ELR (cell line): Measurements from ENCODE around the gene WBP2.
"Not testable (repeated sequence)": the region's sequence is repeated elsewhere in the genome, so short reads cannot be mapped to it uniquely, and the experiment has no call there.

ENCODE experiments used
- DNase-seq: peaks from one replicate; pipeline ENCODE4 v3.0.0-alpha.2; 2015; ENCODE audit warnings: low read depth

The WBP2 gene

GRCh38 chr17:75868730-75869281 is 13.7 kb upstream of the WBP2 start:
- DNase-seq: not testable (repeated sequence)

GRCh38 chr17:75865404-75866188 is 10.5 kb upstream of the WBP2 start:
- DNase-seq: not testable (repeated sequence)

- not testable (repeated sequence) for DNase-seq
These were observed 9.8 kb upstream of the WBP2 start for GRCh38 chr17:75864887-75865286.

- peak; percentile 86 for DNase-seq
These were observed 9.3 kb upstream of the WBP2 start for GRCh38 chr17:75864448-75864871.

- no peak for DNase-seq
These were observed 6.8 kb upstream of the WBP2 start for GRCh38 chr17:75861927-75862317.

- DNase-seq: not testable (repeated sequence)
These were observed 4.2 kb upstream of the WBP2 start for GRCh38 chr17:75859358-75859757.

- peak; percentile 71 for DNase-seq
These were observed 1.1 kb upstream of the WBP2 start for GRCh38 chr17:75856062-75856756.

- DNase-seq: no peak
These were observed 240 bp downstream of the WBP2 start for GRCh38 chr17:75854881-75855309.

- peak; percentile 91 for DNase-seq
These were observed 910 bp downstream of the WBP2 start for GRCh38 chr17:75854101-75854748.

- peak; percentile 77 for DNase-seq
These were observed 1.7 kb downstream of the WBP2 start for GRCh38 chr17:75853433-75853832.

- not testable (repeated sequence) for DNase-seq
These were observed 3.5 kb downstream of the WBP2 start for GRCh38 chr17:75851693-75851991.

- DNase-seq: peak; percentile 42
These were observed 4.0 kb downstream of the WBP2 start for GRCh38 chr17:75850928-75851692.

- no peak for DNase-seq
These were observed 5.4 kb downstream of the WBP2 start for GRCh38 chr17:75849724-75850123.

GRCh38 chr17:75849279-75849646 is 5.9 kb downstream of the WBP2 start:
- no peak for DNase-seq

- DNase-seq: peak; percentile 75
These were observed 6.4 kb downstream of the WBP2 start for GRCh38 chr17:75848523-75849278.

- no peak for DNase-seq
These were observed 7.3 kb downstream of the WBP2 start for GRCh38 chr17:75847614-75848522.

GRCh38 chr17:75846692-75847613 is 8.2 kb downstream of the WBP2 start:
- DNase-seq: no peak

- DNase-seq: no peak
These were observed 9.0 kb downstream of the WBP2 start for GRCh38 chr17:75845933-75846691.
